B cell (primary cell): ENCODE measurements around the gene BMP7. TPM values are rescaled to one million over a fixed set of nuclear protein-coding genes. Genes with fewer than 3 reads are reported as not detected.

Experiments used
- ATAC-seq: fragments of 200-7000 bp; cut with Tn5 transposase; one replicate; pipeline ENCODE4 v1.10.0; 2021; ENCODE audit warnings: low read depth, mild to moderate bottlenecking, moderate number of reproducible peaks, moderate library complexity
- CTCF ChIA-PET: fragments of 350-600 bp; sonication (Branson Sonifier 250); formaldehyde crosslinking; loops from one replicate; lab custom pipeline; 2021; ENCODE audit warnings: antibody characterized with exemption, inconsistent platforms; lab: Charles Lee
- POLR2A ChIA-PET: fragments of 350-600 bp; sonication (Branson Sonifier 250); formaldehyde crosslinking; loops from one replicate; lab custom pipeline; 2021; ENCODE audit warnings: antibody characterized with exemption; lab: Charles Lee
- DNase-seq: peaks from one replicate; pipeline ENCODE4 v3.0.0; 2013
- H2AFZ ChIP-seq: 2 replicates; pipeline ENCODE4 v1.6.1; 2012; ENCODE audit warnings: mild to moderate bottlenecking, low read depth, low read length; ENCODE audit not compliant: insufficient read depth, poor library complexity, severe bottlenecking
- H3K27ac ChIP-seq, 2 donors: 1 replicate in 1 of 2; 2 replicates in 1 of 2; pipeline ENCODE4 v1.5.1; 2012 to 2013; ENCODE audit warnings: low read length in 2 of 2, mild to moderate bottlenecking in 2 of 2, moderate library complexity in 1 of 2
- H3K27me3 ChIP-seq, 4 experiments: fragments of 200-600 bp in 1 of 4; sonication (generic) in 1 of 4; replicated peaks in 1 of 4; 1 replicate in 2 of 4; 2 replicates in 2 of 4; pipeline versions ENCODE4 v1.6.1 to v1.7.0; 2013 to 2016; ENCODE audit warnings: low read length in 3 of 4, mild to moderate bottlenecking in 2 of 4, mixed read lengths in 1 of 4, moderate library complexity in 1 of 4; ENCODE audit not compliant: insufficient read depth in 4 of 4, control insufficient read depth in 3 of 4; ENCODE audit errors: control extremely low read depth in 1 of 4
- H3K36me3 ChIP-seq, 2 experiments: replicated peaks in 1 of 2; 1 replicate in 1 of 2; 2 replicates in 1 of 2; pipeline versions ENCODE4 v1.6.1 to v1.7.1; 2013; ENCODE audit warnings: low read length in 1 of 2; ENCODE audit not compliant: insufficient read depth in 2 of 2, control insufficient read depth in 1 of 2; ENCODE audit errors: control extremely low read depth in 1 of 2, extremely low read depth in 1 of 2
- H3K4me1 ChIP-seq, 2 donors: fragments of 200-600 bp in 1 of 2; sonication (generic) in 1 of 2; 1 replicate in 1 of 2; 2 replicates in 1 of 2; pipeline versions ENCODE4 v1.5.1 to v1.6.1; 2013 to 2017; ENCODE audit warnings: low read length in 2 of 2; ENCODE audit not compliant: control insufficient read depth in 2 of 2, insufficient read depth in 2 of 2
- H3K4me2 ChIP-seq: replicated peaks from 2 replicates; pipeline ENCODE3; 2012; ENCODE audit warnings: mild to moderate bottlenecking, low read depth, low read length; ENCODE audit not compliant: poor library complexity, severe bottlenecking
- H3K4me3 ChIP-seq, 5 experiments: fragments of 200-600 bp in 1 of 5; sonication (generic) in 1 of 5; 1 replicate in 3 of 5; 2 replicates in 2 of 5; pipeline versions ENCODE4 v1.5.1 to v1.7.0; 2011 to 2016; ENCODE audit warnings: low read length in 4 of 5, mild to moderate bottlenecking in 4 of 5, low read depth in 2 of 5, control low read depth in 1 of 5, moderate library complexity in 1 of 5; ENCODE audit not compliant: insufficient read depth in 1 of 5; ENCODE audit errors: control extremely low read depth in 1 of 5, extremely low read depth in 1 of 5
- H3K79me2 ChIP-seq: fragments of 200-600 bp; sonication (generic); one replicate; pipeline ENCODE4 v1.6.0; 2016; ENCODE audit warnings: low read length; ENCODE audit not compliant: control insufficient read depth, insufficient read depth
- H3K9ac ChIP-seq: fragments of 200-600 bp; sonication (generic); 2 replicates; pipeline ENCODE4 v1.6.1; 2017; ENCODE audit warnings: mild to moderate bottlenecking, low read length, moderate library complexity
- H3K9me3 ChIP-seq, 3 donors: one replicate each; pipeline versions ENCODE4 v1.6.1 to v1.7.1; 2013; ENCODE audit warnings: low read length in 2 of 3; ENCODE audit not compliant: control insufficient read depth in 2 of 3, insufficient read depth in 1 of 3; ENCODE audit errors: control extremely low read depth in 1 of 3
- H4K20me1 ChIP-seq: 2 replicates; pipeline ENCODE4 v1.6.0; 2012; ENCODE audit warnings: mild to moderate bottlenecking, low read length; ENCODE audit not compliant: insufficient read depth, control insufficient read depth, poor library complexity, severe bottlenecking
- H3K27ac Mint-ChIP-seq: one replicate; pipeline ENCODE4 v1.8.0; 2021; ENCODE audit warnings: mixed read lengths
- H3K27me3 Mint-ChIP-seq: one replicate; pipeline ENCODE4 v1.8.0; 2021; ENCODE audit warnings: mixed read lengths
- H3K4me1 Mint-ChIP-seq: one replicate; pipeline ENCODE4 v1.8.0; 2021; ENCODE audit warnings: mixed read lengths
- H3K4me3 Mint-ChIP-seq: one replicate; pipeline ENCODE4 v1.8.0; 2021; ENCODE audit warnings: mixed read lengths
- H3K9me3 Mint-ChIP-seq: one replicate; pipeline ENCODE4 v1.8.0; 2022; ENCODE audit warnings: mixed read lengths; ENCODE audit not compliant: insufficient read depth
- CTCF ChIP-seq: fragments of 200-600 bp; IDR thresholded peaks from one replicate; pipeline ENCODE4 v1.8.0; 2022; ENCODE audit warnings: antibody characterized with exemption, mild to moderate bottlenecking
- EZH2 ChIP-seq: IDR thresholded peaks from 2 replicates; pipeline ENCODE4 v1.6.1; 2012; ENCODE audit warnings: borderline replicate concordance, low read depth, mild to moderate bottlenecking, moderate library complexity, low read length; ENCODE audit not compliant: insufficient read depth, poor library complexity, severe bottlenecking
- WGBS: methylation state at CpG from one replicate; pipeline ENCODE4 v1.1.5; 2013; ENCODE audit warnings: missing lambda C conversion rate; ENCODE audit not compliant: insufficient coverage; 5-methylcytosine and 5-hydroxymethylcytosine counted together
- intact Hi-C: fragments of 100-400 bp; cut with micrococcal nuclease; formaldehyde crosslinking; loops from one replicate; pipeline ENCODE4 v1.10.0; 2022
- polyA plus RNA-seq: library from polyadenylated mRNA; depleted of rRNA; stranded (reverse); fragments of >200 nt; gene quantifications from 2 replicates; pipeline ENCODE4 v1.2.3, GENCODE V29; 2012
- total RNA-seq, 2 donors: library from RNA; stranded (reverse); fragments of 120-200 nt in 1 of 2; gene quantifications; 1 replicate in 1 of 2; 2 replicates in 1 of 2; pipeline versions ENCODE4 v1.2.3 to v1.2.4, GENCODE V29; 2013 to 2022

The BMP7 gene
- total and polyA plus RNA-seq, 2 donors (not counting 1 experiment from before 2014, with no cell fraction given) = not detected

- Mint-ChIP-seq H3K27me3 (peaks cover 8% of the 10 kb centered on the region), H3K9me3 (no peaks in the 10 kb centered on the region), H3K4me3 (no peak overlapping the region), H3K4me1 (no peaks in the 10 kb centered on the region), H3K27ac (no peak overlapping the region)
- Histone ChIP-seq H2AFZ (no peak overlapping the region), H4K20me1 (no peaks in the 10 kb centered on the region), H3K4me3 (no peak overlapping the region), H3K9me3 (peaks cover 0 to 5% (median 0%) of the 10 kb centered on the region in 3 donors), H3K4me2 (no peak overlapping the region), H3K27me3 (no peaks in the 10 kb centered on the region), H3K27ac (no peak overlapping the region), H3K79me2 (no peaks in the 10 kb centered on the region), H3K9ac (no peak overlapping the region), H3K4me1 (no peaks in the 10 kb centered on the region), H3K36me3 (no peaks in the 10 kb centered on the region)
- ChIA-PET CTCF (no interaction called here), POLR2A (no interaction called here)
- 67% methylated on average over 4 of the region's 7 CpGs for WGBS
- intact Hi-C loops = no loop called here
- DNase-seq (no peak), ATAC-seq (no peak)
- TF ChIP-seq CTCF (no peak), EZH2 (no peak)
Measured at GRCh38 chr20:57140416-57140965, 126.0 kb downstream of the BMP7 start.

GRCh38 chr20:57139342-57140093 lies 126.9 kb downstream of the BMP7 start:
- TF ChIP-seq EZH2 = no peak
- TF ChIP-seq CTCF = no peak
- ChIA-PET POLR2A (no interaction called here), CTCF (no interaction called here)
- no peak overlapping the region for H3K4me3 ChIP-seq
- no peak overlapping the region for H3K9ac ChIP-seq
- no peak overlapping the region for H3K27ac ChIP-seq
- DNase-seq (no peak), ATAC-seq (no peak)
- H2AFZ ChIP-seq = no peak overlapping the region
- H4K20me1 ChIP-seq = no peaks in the 10 kb centered on the region
- intact Hi-C loops = no loop called here
- H3K4me2 ChIP-seq = no peak overlapping the region
- H3K9me3 Mint-ChIP-seq = no peaks in the 10 kb centered on the region
- H3K4me3 Mint-ChIP-seq = no peak overlapping the region
- no peaks in the 10 kb centered on the region for H3K27me3 ChIP-seq
- 86% methylated on average over 6 of the region's 8 CpGs for WGBS
- no peaks in the 10 kb centered on the region for H3K4me1 Mint-ChIP-seq
- H3K79me2 ChIP-seq = no peaks in the 10 kb centered on the region
- H3K9me3 ChIP-seq = peaks cover 0 to 5% (median 0%) of the 10 kb centered on the region in 3 donors
- H3K27ac Mint-ChIP-seq = no peak overlapping the region
- H3K27me3 Mint-ChIP-seq = peaks cover 9% of the 10 kb centered on the region
- no peaks in the 10 kb centered on the region for H3K36me3 ChIP-seq
- H3K4me1 ChIP-seq = no peaks in the 10 kb centered on the region
